D721Med (cell line): Measurements from ENCODE around the gene MDH1B.

ENCODE experiments used
- DNase-seq: peaks from one replicate; pipeline ENCODE4 v3.0.0; 2011; ENCODE audit warnings: low spot score; ENCODE audit not compliant: insufficient read length
- FAIRE-seq: peaks from 2 replicates; lab custom pipeline; 2011; peaks lifted over from hg19 to GRCh38; lab: Jason Lieb, UNC
- TF ChIP-seq, protein P1 (sequence below): IDR thresholded peaks from 2 replicates; pipeline ENCODE4 v1.5.1; 2012; ENCODE audit warnings: mild to moderate bottlenecking, control low read depth; ENCODE audit not compliant: insufficient read depth; ENCODE audit errors: missing control alignments

The MDH1B gene

GRCh38 chr2:206693399-206694137 is 71.6 kb downstream of the MDH1B start:
- TF ChIP-seq, protein P1, sequence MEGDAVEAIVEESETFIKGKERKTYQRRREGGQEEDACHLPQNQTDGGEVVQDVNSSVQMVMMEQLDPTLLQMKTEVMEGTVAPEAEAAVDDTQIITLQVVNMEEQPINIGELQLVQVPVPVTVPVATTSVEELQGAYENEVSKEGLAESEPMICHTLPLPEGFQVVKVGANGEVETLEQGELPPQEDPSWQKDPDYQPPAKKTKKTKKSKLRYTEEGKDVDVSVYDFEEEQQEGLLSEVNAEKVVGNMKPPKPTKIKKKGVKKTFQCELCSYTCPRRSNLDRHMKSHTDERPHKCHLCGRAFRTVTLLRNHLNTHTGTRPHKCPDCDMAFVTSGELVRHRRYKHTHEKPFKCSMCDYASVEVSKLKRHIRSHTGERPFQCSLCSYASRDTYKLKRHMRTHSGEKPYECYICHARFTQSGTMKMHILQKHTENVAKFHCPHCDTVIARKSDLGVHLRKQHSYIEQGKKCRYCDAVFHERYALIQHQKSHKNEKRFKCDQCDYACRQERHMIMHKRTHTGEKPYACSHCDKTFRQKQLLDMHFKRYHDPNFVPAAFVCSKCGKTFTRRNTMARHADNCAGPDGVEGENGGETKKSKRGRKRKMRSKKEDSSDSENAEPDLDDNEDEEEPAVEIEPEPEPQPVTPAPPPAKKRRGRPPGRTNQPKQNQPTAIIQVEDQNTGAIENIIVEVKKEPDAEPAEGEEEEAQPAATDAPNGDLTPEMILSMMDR, result peak; percentile 79
- peak; percentile 20 for DNase-seq

GRCh38 chr2:206692971-206693370 is 72.2 kb downstream of the MDH1B start:
- no peak for FAIRE-seq
- DNase-seq, result no peak
- TF ChIP-seq, protein P1, result no peak

More at GRCh38 chr2:206693399-206694137, 71.6 kb downstream of the MDH1B start:
- peak; percentile 91 for FAIRE-seq

- FAIRE-seq (no peak), DNase-seq (no peak)
- TF ChIP-seq, protein P1, result no peak
These were observed 76.1 kb downstream of the MDH1B start for GRCh38 chr2:206688990-206689389.

- FAIRE-seq (no peak), DNase-seq (no peak)
- TF ChIP-seq, protein P1, result no peak
These were observed 76.7 kb downstream of the MDH1B start for GRCh38 chr2:206688453-206688852.
